GM12891 (cell line): ENCODE data around the gene MAEA.

Experiments
- DNase-seq: peaks from one replicate; pipeline ENCODE4 v3.0.0; 2011; ENCODE audit warnings: low spot score; ENCODE audit not compliant: insufficient read length
- FAIRE-seq: peaks from 2 replicates; lab custom pipeline; 2011; peaks lifted over from hg19 to GRCh38; lab: Jason Lieb, UNC
- PAX5 ChIP-seq: IDR thresholded peaks from 2 replicates; pipeline ENCODE4 v1.6.1; 2011; ENCODE audit warnings: low read length, moderate library complexity, mild to moderate bottlenecking; ENCODE audit not compliant: insufficient read depth, severe bottlenecking
- POLR2A ChIP-seq: IDR thresholded peaks from 2 replicates; pipeline ENCODE4 v1.6.1; 2011; ENCODE audit warnings: low read depth, low read length, control low read depth
- POLR2AphosphoS5 ChIP-seq: IDR thresholded peaks from 2 replicates; pipeline ENCODE4 v1.6.1; 2011; ENCODE audit warnings: low read depth, low read length, control low read depth
- POU2F2 ChIP-seq: IDR thresholded peaks from 2 replicates; pipeline ENCODE4 v1.6.1; 2011; ENCODE audit warnings: low read depth, mild to moderate bottlenecking, control low read depth, low read length, moderate library complexity
- SPI1 ChIP-seq: IDR thresholded peaks from 2 replicates; pipeline ENCODE4 v1.6.1; 2011; ENCODE audit warnings: low read depth, low read length, control low read depth
- TAF1 ChIP-seq: IDR thresholded peaks from 2 replicates; pipeline ENCODE4 v1.6.1; 2011; ENCODE audit warnings: low read depth, low read length, control low read depth

MAEA gene

GRCh38 chr4:1382776-1383727, 93.4 kb downstream of the MAEA start:
- DNase-seq = no peak
- FAIRE-seq = no peak
- TF ChIP-seq POU2F2 (no peak), SPI1 (no peak), POLR2A (no peak), PAX5 (no peak), TAF1 (no peak), POLR2AphosphoS5 (no peak)

DNA sequence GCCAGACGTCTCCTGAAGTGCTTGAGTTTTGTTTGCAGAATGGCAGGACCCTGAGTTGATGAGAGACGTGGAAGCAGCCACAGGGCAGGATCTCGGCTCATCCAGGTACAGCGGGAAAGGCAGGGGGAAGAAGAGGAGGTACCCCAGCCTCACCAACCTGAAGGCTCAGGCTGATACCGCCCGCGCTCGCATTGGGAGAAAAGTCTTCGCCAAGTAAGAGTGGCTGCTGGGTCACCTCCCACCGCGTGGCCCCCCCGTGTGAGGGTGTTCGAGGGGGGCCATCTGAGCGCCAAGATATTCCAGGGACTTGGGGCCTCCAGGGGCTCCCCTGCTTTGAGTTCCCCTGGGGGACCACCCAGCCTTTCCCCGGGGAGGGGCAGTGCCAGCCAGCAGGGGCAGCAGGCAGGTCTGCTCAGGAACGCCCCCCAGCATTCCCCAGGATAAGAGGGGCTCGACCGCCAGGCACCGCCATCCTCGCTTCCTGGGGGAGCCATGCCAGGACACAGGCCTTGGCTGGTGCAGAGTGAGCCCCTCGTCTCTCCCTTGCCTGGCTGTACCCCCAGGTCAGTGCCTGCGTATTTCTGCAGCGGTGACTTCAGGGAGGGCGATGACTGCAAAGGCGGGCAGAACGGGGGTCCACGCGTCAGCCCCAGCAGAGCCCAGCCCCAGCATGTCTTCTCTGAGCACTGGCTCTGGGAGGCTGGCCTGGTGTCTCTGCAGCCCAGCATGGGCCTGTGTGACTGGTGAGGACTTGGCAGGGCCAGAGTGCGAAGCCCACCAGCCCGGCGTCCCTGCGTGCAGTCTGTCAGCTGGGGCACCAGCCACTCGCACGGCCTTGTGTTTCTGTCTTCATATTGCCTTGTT, 94.3 kb downstream of the MAEA start:
- no peak for TF ChIP-seq TAF1
- no peak for TF ChIP-seq PAX5
- no peak for TF ChIP-seq SPI1
- TF ChIP-seq POLR2A = no peak
- no peak for TF ChIP-seq POU2F2
- TF ChIP-seq POLR2AphosphoS5 = no peak
- DNase-seq (no peak), FAIRE-seq (no peak)

GRCh38 chr4:1384675-1385372, 95.1 kb downstream of the MAEA start:
- TF ChIP-seq PAX5 (no peak), POU2F2 (no peak), SPI1 (no peak), POLR2AphosphoS5 (no peak), POLR2A (no peak), TAF1 (no peak)
- DNase-seq (no peak), FAIRE-seq (no peak)

GRCh38 chr4:1385373-1386340, 96.0 kb downstream of the MAEA start:
- TF ChIP-seq TAF1 (no peak), PAX5 (no peak), POU2F2 (no peak), POLR2A (no peak), SPI1 (no peak), POLR2AphosphoS5 (no peak)
- no peak for FAIRE-seq
- DNase-seq = no peak
